Astrocyte of the hippocampus (primary cell): ENCODE results near the gene HOXC5.

Experiments used
- DNase-seq: peaks from one replicate; pipeline ENCODE4 v3.0.0; 2011; ENCODE audit warnings: low read depth, low spot score

Gene HOXC5

GRCh38 chr12:54046809-54047159 is 13.9 kb downstream of the HOXC5 start:
- DNase-seq, result no peak

- no peak for DNase-seq
Measured at GRCh38 chr12:54047160-54047963, 14.5 kb downstream of the HOXC5 start.

GRCh38 chr12:54047964-54048303 is 15.1 kb downstream of the HOXC5 start:
- DNase-seq, result no peak

GRCh38 chr12:54048406-54049093 is 15.7 kb downstream of the HOXC5 start:
- DNase-seq, result no peak

- DNase-seq, result no peak
Measured at GRCh38 chr12:54049108-54049507, 16.3 kb downstream of the HOXC5 start.

- no peak for DNase-seq
Measured at GRCh38 chr12:54050482-54050810, 17.6 kb downstream of the HOXC5 start.

GRCh38 chr12:54051026-54051842 is 18.4 kb downstream of the HOXC5 start:
- no peak for DNase-seq

GRCh38 chr12:54051874-54052437 is 19.1 kb downstream of the HOXC5 start:
- no peak for DNase-seq

- no peak for DNase-seq
Measured at GRCh38 chr12:54052438-54053002, 19.7 kb downstream of the HOXC5 start.

- no peak for DNase-seq
Measured at GRCh38 chr12:54053003-54053750, 20.3 kb downstream of the HOXC5 start.

- no peak for DNase-seq
Measured at GRCh38 chr12:54053751-54054741, 21.2 kb downstream of the HOXC5 start, which contains the start of gene HOXC4. HOXC4 (plus strand) TSS chr12:54053835; CDS start chr12:54053923, 88 bp downstream.

GRCh38 chr12:54054742-54055194 is 21.9 kb downstream of the HOXC5 start:
- DNase-seq, result no peak

GRCh38 chr12:54055552-54055951 is 22.7 kb downstream of the HOXC5 start:
- DNase-seq, result no peak

- DNase-seq, result no peak
Measured at GRCh38 chr12:54056110-54056509, 23.3 kb downstream of the HOXC5 start.

GRCh38 chr12:54058128-54058768 is 25.4 kb downstream of the HOXC5 start:
- no peak for DNase-seq

- DNase-seq, result no peak
Measured at GRCh38 chr12:54059668-54060067, 26.8 kb downstream of the HOXC5 start.

GRCh38 chr12:54060174-54060974 is 27.5 kb downstream of the HOXC5 start:
- no peak for DNase-seq

- DNase-seq, result no peak
Measured at GRCh38 chr12:54060975-54061778, 28.3 kb downstream of the HOXC5 start.
